ENCODE data around the gene PLA2G4E.
A peak's percentile ranks its signal among the peaks of the same experiment; 100 is the strongest.

Gene PLA2G4E

DNA sequence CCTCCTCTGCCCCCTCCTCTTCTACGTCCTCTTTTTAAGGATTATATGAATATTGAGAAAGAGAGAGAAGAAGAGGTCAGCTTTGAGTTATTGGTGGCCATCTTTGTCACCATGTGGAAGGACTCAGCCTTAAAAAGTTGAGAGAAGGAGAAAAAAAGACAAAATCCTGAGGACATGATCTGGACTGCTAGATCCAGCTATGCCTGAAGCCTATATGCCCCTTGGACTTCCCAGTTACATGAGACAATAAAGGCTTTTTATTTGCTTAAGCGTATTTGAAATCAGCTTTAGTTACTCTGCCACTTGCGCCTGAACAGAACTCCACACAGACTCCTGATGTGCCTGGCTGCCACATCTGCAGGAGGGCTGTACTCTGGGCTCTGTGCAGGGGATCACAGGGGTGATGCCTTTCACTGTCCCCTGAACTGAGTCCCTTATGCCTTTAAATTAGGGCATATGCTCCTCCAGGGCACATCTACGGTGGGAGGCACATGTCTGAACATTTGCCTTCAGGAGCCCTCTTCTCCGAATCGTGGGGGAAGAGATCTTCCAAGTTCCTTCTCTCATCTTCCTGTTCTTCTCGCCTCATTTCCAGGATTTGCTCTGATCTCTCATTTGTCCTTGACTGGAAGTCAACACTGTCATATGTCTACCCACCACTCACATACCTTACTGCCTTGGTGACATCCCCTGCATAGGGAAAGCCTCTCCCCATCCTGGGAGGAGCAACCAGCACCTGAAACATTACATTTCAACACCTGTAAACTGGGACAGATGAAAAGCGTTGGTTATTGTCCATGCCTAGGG is 14.0 kb upstream of the PLA2G4E start:
- DNase-seq (ENCODE audit: extremely low read depth, insufficient read length) = no peak
- TF ChIP-seq, protein P1, sequence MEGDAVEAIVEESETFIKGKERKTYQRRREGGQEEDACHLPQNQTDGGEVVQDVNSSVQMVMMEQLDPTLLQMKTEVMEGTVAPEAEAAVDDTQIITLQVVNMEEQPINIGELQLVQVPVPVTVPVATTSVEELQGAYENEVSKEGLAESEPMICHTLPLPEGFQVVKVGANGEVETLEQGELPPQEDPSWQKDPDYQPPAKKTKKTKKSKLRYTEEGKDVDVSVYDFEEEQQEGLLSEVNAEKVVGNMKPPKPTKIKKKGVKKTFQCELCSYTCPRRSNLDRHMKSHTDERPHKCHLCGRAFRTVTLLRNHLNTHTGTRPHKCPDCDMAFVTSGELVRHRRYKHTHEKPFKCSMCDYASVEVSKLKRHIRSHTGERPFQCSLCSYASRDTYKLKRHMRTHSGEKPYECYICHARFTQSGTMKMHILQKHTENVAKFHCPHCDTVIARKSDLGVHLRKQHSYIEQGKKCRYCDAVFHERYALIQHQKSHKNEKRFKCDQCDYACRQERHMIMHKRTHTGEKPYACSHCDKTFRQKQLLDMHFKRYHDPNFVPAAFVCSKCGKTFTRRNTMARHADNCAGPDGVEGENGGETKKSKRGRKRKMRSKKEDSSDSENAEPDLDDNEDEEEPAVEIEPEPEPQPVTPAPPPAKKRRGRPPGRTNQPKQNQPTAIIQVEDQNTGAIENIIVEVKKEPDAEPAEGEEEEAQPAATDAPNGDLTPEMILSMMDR (IDR thresholded peaks at IDR 0.05; ENCODE audit: insufficient read depth, low read length, poor library complexity, severe bottlenecking) = no peak
- Histone ChIP-seq H3K27me3 (replicated peaks; ENCODE audit: control insufficient read depth, insufficient read depth, low read length) (no peaks in the 10 kb centered on the region), H3K4me3 (replicated peaks; ENCODE audit: low read depth, low read length) (peak overlapping the region; percentile 60), H3K36me3 (ENCODE audit: control insufficient read depth, insufficient read depth, low read length) (no peaks in the 10 kb centered on the region)

DNA sequence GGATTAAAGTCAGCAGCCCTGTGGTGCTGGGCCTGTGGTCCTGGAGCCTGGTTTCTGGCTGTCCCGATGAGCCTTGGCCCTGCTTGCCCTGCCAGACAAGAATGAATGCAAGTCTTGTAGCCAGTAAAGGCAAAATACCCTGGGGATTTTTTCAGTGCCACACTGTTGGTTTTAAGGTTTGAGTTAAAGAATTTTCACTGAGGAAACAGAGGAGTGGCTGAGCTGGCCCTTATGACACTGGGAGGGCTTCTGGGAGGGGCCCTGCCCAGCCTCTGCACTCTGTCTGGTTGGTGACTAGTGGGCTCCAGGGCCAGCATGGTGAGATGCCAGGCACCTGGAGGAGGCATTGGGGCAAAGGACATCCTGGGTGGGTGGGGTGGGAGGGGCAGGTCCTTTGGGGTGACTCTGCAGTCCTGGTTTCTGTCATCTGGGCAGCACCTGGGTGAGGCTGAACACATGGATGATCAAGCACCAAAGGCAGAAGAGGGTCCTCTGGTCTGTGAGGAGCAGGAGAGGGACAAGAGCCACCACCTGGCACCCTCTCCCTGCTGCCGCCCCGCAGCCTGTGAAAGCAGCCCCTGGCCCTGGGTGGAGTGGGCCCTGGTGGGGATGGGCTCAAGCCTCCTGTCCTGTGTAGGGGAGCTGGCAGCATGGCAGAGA is 12.5 kb upstream of the PLA2G4E start:
- TF ChIP-seq, protein P1 (IDR thresholded peaks at IDR 0.05; ENCODE audit: insufficient read depth, low read length, poor library complexity, severe bottlenecking) = no peak
- Histone ChIP-seq H3K36me3 (ENCODE audit: control insufficient read depth, insufficient read depth, low read length) (no peaks in the 10 kb centered on the region), H3K4me3 (replicated peaks; ENCODE audit: low read depth, low read length) (no peak overlapping the region), H3K27me3 (replicated peaks; ENCODE audit: control insufficient read depth, insufficient read depth, low read length) (no peaks in the 10 kb centered on the region)
- DNase-seq (ENCODE audit: extremely low read depth, insufficient read length) = no peak

DNA sequence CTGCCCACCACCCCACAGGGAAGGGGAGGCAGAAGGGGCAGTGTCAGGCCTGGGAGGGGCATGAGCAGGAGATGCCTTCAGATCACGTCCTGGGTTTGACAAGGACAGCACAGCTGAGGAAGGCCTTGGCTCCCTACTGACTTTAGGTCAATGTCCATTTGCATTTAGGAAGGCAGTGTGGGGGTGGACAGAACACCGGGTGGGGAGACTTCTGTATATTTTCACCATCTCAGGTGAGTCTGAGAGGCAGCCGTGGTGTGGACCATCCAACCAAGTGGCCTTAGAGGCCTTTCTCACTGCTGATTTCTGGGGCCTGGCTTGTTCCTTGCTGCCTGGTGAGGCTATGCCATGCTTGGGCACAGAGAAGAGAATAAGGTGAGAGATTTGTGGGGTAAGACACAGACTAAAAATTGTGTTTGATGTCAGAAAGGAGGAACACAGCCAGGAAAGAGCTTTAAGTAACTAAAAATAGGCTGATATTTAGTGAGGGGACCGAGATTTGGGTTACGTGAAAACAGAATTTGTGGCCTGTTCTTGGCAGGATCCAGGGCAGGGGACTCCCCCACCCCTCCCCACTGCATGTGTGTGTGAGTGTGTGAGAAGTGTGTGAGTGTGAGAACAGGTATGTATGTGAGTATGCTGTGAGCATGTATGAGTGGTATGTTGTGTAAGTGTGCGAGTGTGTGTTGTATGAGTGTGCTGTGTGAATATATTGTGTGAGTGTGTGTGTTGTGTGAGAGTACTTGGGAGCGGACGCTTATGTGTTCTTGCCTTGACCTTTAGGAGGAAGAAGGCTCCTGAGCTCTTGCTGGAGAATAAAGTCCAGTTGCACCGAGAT is 11.8 kb upstream of the PLA2G4E start:
- TF ChIP-seq, protein P1 (IDR thresholded peaks at IDR 0.05; ENCODE audit: insufficient read depth, low read length, poor library complexity, severe bottlenecking) = no peak
- no peak overlapping the region for H3K4me3 ChIP-seq (replicated peaks; ENCODE audit: low read depth, low read length)

DNA sequence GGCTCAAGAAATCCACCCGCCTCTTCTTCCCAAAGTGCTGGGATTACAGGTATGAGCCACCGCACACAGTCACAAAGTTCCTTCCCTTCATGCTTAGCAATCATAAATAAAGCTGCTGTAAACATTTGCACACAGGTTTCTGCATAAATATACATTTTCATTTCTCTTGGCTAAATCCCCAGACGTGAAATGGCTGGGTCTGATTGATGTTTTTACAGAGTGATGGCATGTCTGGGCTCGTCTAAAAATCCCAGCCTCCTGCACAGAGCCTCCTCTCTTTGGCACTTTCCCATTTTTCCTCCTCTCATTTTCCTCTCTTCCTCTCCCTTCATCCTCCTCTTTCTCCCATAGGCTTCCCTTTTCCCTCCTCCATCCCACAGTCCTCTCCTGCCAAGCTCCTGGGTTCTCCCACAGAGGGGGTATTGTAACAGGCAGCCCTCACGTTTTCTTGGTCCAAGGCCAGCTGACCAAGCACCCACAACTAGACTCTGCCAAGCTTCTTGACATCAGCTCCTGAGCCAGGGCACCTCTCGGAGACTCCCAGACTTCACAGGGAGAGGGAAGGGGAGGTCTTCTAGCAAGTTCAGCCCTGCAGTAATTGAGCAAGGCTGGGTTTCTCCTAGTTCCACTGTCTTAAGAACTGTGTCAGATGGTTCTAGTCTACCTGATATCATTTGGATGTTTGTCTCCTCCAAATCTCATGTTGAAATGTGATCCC is 10.5 kb upstream of the PLA2G4E start:
- DNase-seq (ENCODE audit: extremely low read depth, insufficient read length) = no peak
- H3K36me3 ChIP-seq (ENCODE audit: control insufficient read depth, insufficient read depth, low read length) = no peaks in the 10 kb centered on the region
- TF ChIP-seq, protein P1 (IDR thresholded peaks at IDR 0.05; ENCODE audit: insufficient read depth, low read length, poor library complexity, severe bottlenecking) = no peak
- H3K4me3 ChIP-seq (replicated peaks; ENCODE audit: low read depth, low read length) = no peak overlapping the region
- no peaks in the 10 kb centered on the region for H3K27me3 ChIP-seq (replicated peaks; ENCODE audit: control insufficient read depth, insufficient read depth, low read length)

More for the DNA sequence above, 11.8 kb upstream of the PLA2G4E start:
- Histone ChIP-seq H3K27me3 (replicated peaks; ENCODE audit: control insufficient read depth, insufficient read depth, low read length) (no peaks in the 10 kb centered on the region), H3K36me3 (ENCODE audit: control insufficient read depth, insufficient read depth, low read length) (no peaks in the 10 kb centered on the region)
- DNase-seq (ENCODE audit: extremely low read depth, insufficient read length) = no peak

DNA sequence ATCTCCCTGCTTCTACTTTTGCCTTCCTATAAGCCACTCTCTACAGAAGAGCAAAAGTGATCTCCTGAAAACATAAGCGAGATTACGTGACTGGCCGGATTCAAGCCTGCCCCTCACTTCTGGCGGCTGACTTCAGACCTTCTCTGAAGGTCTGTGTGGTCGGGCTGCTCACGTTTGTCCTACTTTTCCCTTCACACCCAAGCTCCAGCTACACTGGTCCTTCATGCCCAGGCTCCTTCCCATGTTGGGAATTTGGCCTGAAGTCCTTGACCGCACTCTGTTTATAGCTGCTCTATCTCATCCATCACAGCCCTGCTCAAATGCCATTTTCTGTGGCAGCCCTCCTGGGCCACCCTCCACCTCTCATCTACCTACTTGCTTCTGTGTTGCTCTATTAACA is 6.7 kb upstream of the PLA2G4E start:
- TF ChIP-seq, protein P1 (IDR thresholded peaks at IDR 0.05; ENCODE audit: insufficient read depth, low read length, poor library complexity, severe bottlenecking) = no peak
- no peak for DNase-seq (ENCODE audit: extremely low read depth, insufficient read length)
- no peaks in the 10 kb centered on the region for H3K36me3 ChIP-seq (ENCODE audit: control insufficient read depth, insufficient read depth, low read length)
- H3K4me3 ChIP-seq (replicated peaks; ENCODE audit: low read depth, low read length) = no peak overlapping the region
- no peaks in the 10 kb centered on the region for H3K27me3 ChIP-seq (replicated peaks; ENCODE audit: control insufficient read depth, insufficient read depth, low read length)
